ENCODE results near the gene COPB2. TPM values are rescaled to one million over a fixed set of nuclear protein-coding genes. Genes with fewer than 3 reads are reported as not detected.

COPB2 gene
- total and polyA plus RNA-seq, 2 donors (not counting 3 experiments of a cell fraction or from before 2014, with no cell fraction given): 72.1 to 146 TPM

DNA sequence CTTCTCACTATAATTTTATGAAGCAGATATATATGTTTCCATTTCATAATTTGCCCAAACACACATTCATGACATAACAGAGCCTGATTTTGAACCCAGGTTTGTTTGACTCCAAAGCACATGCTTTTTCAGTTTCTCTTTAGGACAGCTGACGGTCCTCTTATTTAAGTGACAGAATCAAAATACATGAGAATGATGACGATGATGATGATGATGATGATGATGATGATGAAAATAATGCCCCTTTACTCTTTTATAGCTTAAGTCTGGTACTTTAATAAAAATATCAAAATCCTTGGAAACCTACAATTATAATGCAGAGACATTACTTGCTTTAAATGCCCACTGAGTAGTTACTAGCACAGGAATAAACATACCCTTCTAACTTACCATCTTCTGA is 15.3 kb downstream of the COPB2 start:
- intact Hi-C loops (cut with micrococcal nuclease): no loop called here
- CTCF ChIA-PET: interaction anchor here (1.4 kb wide), 2 partner anchors 13 to 20 kb away, joined by 3 read pairs; no protein-coding TSS in a partner anchor

DNA sequence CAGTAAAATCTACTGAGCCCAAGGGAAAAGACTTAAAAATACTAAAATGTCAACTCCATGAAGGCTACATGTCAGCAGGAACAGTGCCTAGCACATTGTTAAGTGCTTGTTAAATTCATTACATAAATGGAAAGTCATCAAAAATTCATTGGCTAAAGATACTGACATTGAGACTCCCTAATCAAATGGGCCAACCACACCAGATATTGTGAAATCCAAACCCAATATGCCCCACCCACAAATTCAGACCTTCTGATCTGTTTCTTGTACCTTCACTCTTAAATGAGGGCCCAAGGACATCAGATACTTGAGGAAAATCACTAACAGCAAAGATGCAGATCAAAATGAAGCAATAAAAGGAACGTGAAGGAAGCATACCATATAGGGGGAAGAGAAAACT is 24.9 kb downstream of the COPB2 start:
- DNase-seq (ENCODE audit: low read depth, low spot score) (no peak), FAIRE-seq (no peak)
- no peaks in the 10 kb centered on the region for H3K4me1 ChIP-seq (ENCODE audit: control insufficient read depth, extremely low read depth, insufficient read depth, low read length)
- intact Hi-C loops (cut with micrococcal nuclease): no loop called here
- H3K4me2 ChIP-seq (ENCODE audit: insufficient read depth, low read length): no peak overlapping the region
- no peaks in the 10 kb centered on the region for H3K9me1 ChIP-seq (replicated peaks; ENCODE audit: control insufficient read depth, extremely low read depth, insufficient read depth, low read length)
- TF ChIP-seq FOS (IDR thresholded peaks at IDR 0.05; ENCODE audit: borderline replicate concordance, insufficient read depth, low read length) (no peak), POLR2A (IDR thresholded peaks at IDR 0.05; ENCODE audit: low read depth, low read length) (no peak), EZH2 (IDR thresholded peaks at IDR 0.05; ENCODE audit: borderline replicate concordance, low read depth, low read length, severe bottlenecking) (no peak), JUN (IDR thresholded peaks at IDR 0.05; ENCODE audit: borderline replicate concordance, insufficient read depth, insufficient read length, low read depth) (no peak), GATA2 (IDR thresholded peaks at IDR 0.05; ENCODE audit: insufficient read depth, insufficient read length, low read depth, low read length) (no peak), POLR2AphosphoS5 (IDR thresholded peaks at IDR 0.05; ENCODE audit: insufficient read depth, low read depth, low read length) (no peak)
- TF ChIP-seq, protein P1, sequence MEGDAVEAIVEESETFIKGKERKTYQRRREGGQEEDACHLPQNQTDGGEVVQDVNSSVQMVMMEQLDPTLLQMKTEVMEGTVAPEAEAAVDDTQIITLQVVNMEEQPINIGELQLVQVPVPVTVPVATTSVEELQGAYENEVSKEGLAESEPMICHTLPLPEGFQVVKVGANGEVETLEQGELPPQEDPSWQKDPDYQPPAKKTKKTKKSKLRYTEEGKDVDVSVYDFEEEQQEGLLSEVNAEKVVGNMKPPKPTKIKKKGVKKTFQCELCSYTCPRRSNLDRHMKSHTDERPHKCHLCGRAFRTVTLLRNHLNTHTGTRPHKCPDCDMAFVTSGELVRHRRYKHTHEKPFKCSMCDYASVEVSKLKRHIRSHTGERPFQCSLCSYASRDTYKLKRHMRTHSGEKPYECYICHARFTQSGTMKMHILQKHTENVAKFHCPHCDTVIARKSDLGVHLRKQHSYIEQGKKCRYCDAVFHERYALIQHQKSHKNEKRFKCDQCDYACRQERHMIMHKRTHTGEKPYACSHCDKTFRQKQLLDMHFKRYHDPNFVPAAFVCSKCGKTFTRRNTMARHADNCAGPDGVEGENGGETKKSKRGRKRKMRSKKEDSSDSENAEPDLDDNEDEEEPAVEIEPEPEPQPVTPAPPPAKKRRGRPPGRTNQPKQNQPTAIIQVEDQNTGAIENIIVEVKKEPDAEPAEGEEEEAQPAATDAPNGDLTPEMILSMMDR (IDR thresholded peaks at IDR 0.05; ENCODE audit: extremely low read depth in 1 of 2, insufficient read depth in 1 of 2, low read depth in 1 of 2, low read length in 2 of 2): no peak
- TF ChIP-seq, protein P2, sequence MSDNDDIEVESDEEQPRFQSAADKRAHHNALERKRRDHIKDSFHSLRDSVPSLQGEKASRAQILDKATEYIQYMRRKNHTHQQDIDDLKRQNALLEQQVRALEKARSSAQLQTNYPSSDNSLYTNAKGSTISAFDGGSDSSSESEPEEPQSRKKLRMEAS (IDR thresholded peaks at IDR 0.05; ENCODE audit: insufficient read depth, insufficient read length): no peak
- POLR2A ChIA-PET: no interaction called here
- dilution Hi-C loops (cut with MboI; ENCODE audit: extremely low pct_ligation_motif_present, low sequenced_read_pairs): no loop called here
- H3K36me3 ChIP-seq (ENCODE audit: control insufficient read depth in 2 of 2, extremely low read depth in 1 of 2, insufficient read depth in 2 of 2, low read length in 2 of 2): peaks cover 20 to 45% of the 10 kb centered on the region in 2 experiments
- no TSS peak for BruUV-seq (replicated peaks)
- H3K9ac ChIP-seq (replicated peaks; ENCODE audit: extremely low read depth, insufficient read depth, low read length): no peak overlapping the region
- CTCF ChIA-PET: interaction anchor here (1.8 to 2.8 kb wide), 2 partner anchors 10 to 11 kb away, joined by 9 to 31 read pairs; no protein-coding TSS in a partner anchor
- peaks cover 2% of the 10 kb centered on the region for H4K20me1 ChIP-seq (replicated peaks; ENCODE audit: control insufficient read depth, extremely low read depth, insufficient read depth, low read length)
- H3K79me2 ChIP-seq (ENCODE audit: control insufficient read depth, insufficient read depth, low read length): peaks cover 2% of the 10 kb centered on the region
- no peak overlapping the region for H3K27ac ChIP-seq (ENCODE audit: insufficient read depth, low read depth, low read length)
- H3K9me3 ChIP-seq (replicated peaks; ENCODE audit: control insufficient read depth, insufficient read depth, low read length): no peaks in the 10 kb centered on the region
- no peaks in the 10 kb centered on the region for H3K27me3 ChIP-seq (ENCODE audit: control insufficient read depth in 2 of 2, insufficient read depth in 2 of 2, low read length in 2 of 2)
- H3K4me3 ChIP-seq (replicated peaks in 1 of 3; ENCODE audit: insufficient read depth in 1 of 3, low read depth in 1 of 3, low read length in 3 of 3): no peak overlapping the region
- no peak overlapping the region for H2AFZ ChIP-seq (ENCODE audit: low read depth, low read length)

More for the DNA sequence above, 15.3 kb downstream of the COPB2 start:
- TF ChIP-seq POLR2A (IDR thresholded peaks at IDR 0.05; ENCODE audit: low read depth, low read length): no peak
- TF ChIP-seq, protein P1 (IDR thresholded peaks at IDR 0.05; ENCODE audit: extremely low read depth in 1 of 2, insufficient read depth in 1 of 2, low read depth in 1 of 2, low read length in 2 of 2): no peak
- Histone ChIP-seq H2AFZ (ENCODE audit: low read depth, low read length) (no peak overlapping the region), H3K27me3 (ENCODE audit: control insufficient read depth in 2 of 2, insufficient read depth in 2 of 2, low read length in 2 of 2) (no peaks in the 10 kb centered on the region), H3K4me2 (ENCODE audit: insufficient read depth, low read length) (no peak overlapping the region), H4K20me1 (replicated peaks; ENCODE audit: control insufficient read depth, extremely low read depth, insufficient read depth, low read length) (peaks cover 6% of the 10 kb centered on the region), H3K4me1 (ENCODE audit: control insufficient read depth, extremely low read depth, insufficient read depth, low read length) (no peaks in the 10 kb centered on the region), H3K79me2 (ENCODE audit: control insufficient read depth, insufficient read depth, low read length) (peaks cover 5% of the 10 kb centered on the region), H3K27ac (ENCODE audit: insufficient read depth, low read depth, low read length) (no peak overlapping the region), H3K36me3 (ENCODE audit: control insufficient read depth in 2 of 2, extremely low read depth in 1 of 2, insufficient read depth in 2 of 2, low read length in 2 of 2) (peaks cover 32 to 44% of the 10 kb centered on the region in 2 experiments), H3K9me1 (replicated peaks; ENCODE audit: control insufficient read depth, extremely low read depth, insufficient read depth, low read length) (no peaks in the 10 kb centered on the region), H3K9me3 (replicated peaks; ENCODE audit: control insufficient read depth, insufficient read depth, low read length) (no peaks in the 10 kb centered on the region), H3K4me3 (replicated peaks in 1 of 3; ENCODE audit: insufficient read depth in 1 of 3, low read depth in 1 of 3, low read length in 3 of 3) (no peak overlapping the region), H3K9ac (replicated peaks; ENCODE audit: extremely low read depth, insufficient read depth, low read length) (no peak overlapping the region)
- BruUV-seq (replicated peaks): no TSS peak
- FAIRE-seq: no peak
- POLR2A ChIA-PET: interaction anchor here (0.6 kb wide), 1 partner anchor 16 kb away, joined by 3 read pairs; no protein-coding TSS in a partner anchor
- dilution Hi-C loops (cut with MboI; ENCODE audit: extremely low pct_ligation_motif_present, low sequenced_read_pairs): no loop called here
- no peak for DNase-seq (ENCODE audit: low read depth, low spot score)
